Colonic mucosa (tissue), 4 donors: ENCODE measurements around the gene ZBTB17. TPM values are rescaled to one million over a fixed set of nuclear protein-coding genes. Genes with fewer than 3 reads are reported as not detected.
"Not testable (repeated sequence)": the region's sequence is repeated elsewhere in the genome, so short reads cannot be mapped to it uniquely, and the experiment has no call there.

Experiments used
- DNase-seq: peaks from one replicate; pipeline ENCODE4 v3.0.0-alpha.2; 2020
- H3K27ac ChIP-seq: fragments of 200-600 bp; one replicate; pipeline ENCODE4 v1.8.0; 2021
- H3K27me3 ChIP-seq: fragments of 200-600 bp; one replicate; pipeline ENCODE4 v1.8.0; 2021
- H3K36me3 ChIP-seq: fragments of 200-600 bp; one replicate; pipeline ENCODE4 v1.8.0; 2021
- H3K4me1 ChIP-seq: fragments of 200-600 bp; one replicate; pipeline ENCODE4 v1.8.0; 2021; ENCODE audit warnings: mild to moderate bottlenecking
- H3K4me3 ChIP-seq: fragments of 200-600 bp; one replicate; pipeline ENCODE4 v1.8.0; 2021
- H3K9ac ChIP-seq, 2 donors: one replicate each; pipeline ENCODE4 v1.7.0; 2013; ENCODE audit warnings: control low read depth in 2 of 2, low read depth in 2 of 2, low read length in 2 of 2
- H3K9me3 ChIP-seq: fragments of 200-600 bp; one replicate; pipeline ENCODE4 v1.8.0; 2021
- intact Hi-C: fragments of 100-400 bp; cut with DNase I; formaldehyde crosslinking; loops from one replicate; pipeline ENCODE4 v1.14.1; 2022
- total RNA-seq, 2 donors: library from RNA; stranded (reverse); fragmentation: NEBNext Ultra II Directional in 1 of 2; extraction: Animal tissue kit (Norgen Biotek cat#: 25700) in 1 of 2; gene quantifications; one replicate each; pipeline ENCODE4 v1.2.1, GENCODE V29; 2021
- TF ChIP-seq, protein P1 (sequence below): fragments of 200-600 bp; IDR thresholded peaks from one replicate; pipeline ENCODE4 v1.8.0; 2022; ENCODE audit warnings: antibody characterized with exemption, mild to moderate bottlenecking
- donor health status: healthy.
- donor health status: DM: no; HTN: no; CAD: no.
- donor health status: DM: no; HTN: no; CAD: no.

Gene ZBTB17
- total RNA-seq, 2 donors from 2014 or later: 24.9 to 36.3 TPM

DNA sequence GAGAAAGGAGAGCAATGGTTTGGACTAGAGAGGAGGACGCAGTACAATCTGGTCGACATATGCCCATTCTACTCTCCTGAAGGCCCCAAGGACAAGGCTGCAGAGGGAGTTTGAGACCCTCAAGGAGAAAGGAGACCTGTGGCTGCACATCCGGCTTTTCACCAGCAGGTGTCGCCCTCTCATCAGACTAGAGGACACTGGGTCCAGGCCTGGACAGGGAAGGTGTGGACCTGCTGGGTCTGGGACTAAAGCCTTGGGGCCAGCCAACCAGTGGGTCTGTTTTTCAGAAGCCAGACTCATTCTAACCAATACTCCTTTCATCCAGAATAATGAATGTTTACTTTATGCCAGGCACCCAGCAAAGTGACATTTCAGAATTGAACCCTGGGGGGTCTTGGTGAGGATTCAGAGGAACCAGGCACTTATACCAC is 33.1 kb upstream of the ZBTB17 start:
- Histone ChIP-seq H3K27ac (no peak overlapping the region), H3K36me3 (no peaks in the 10 kb centered on the region), H3K4me1 (peaks cover 4% of the 10 kb centered on the region), H3K9ac (no peak overlapping the region), H3K27me3 (no peaks in the 10 kb centered on the region), H3K4me3 (no peak overlapping the region), H3K9me3 (no peaks in the 10 kb centered on the region)
- TF ChIP-seq, protein P1, sequence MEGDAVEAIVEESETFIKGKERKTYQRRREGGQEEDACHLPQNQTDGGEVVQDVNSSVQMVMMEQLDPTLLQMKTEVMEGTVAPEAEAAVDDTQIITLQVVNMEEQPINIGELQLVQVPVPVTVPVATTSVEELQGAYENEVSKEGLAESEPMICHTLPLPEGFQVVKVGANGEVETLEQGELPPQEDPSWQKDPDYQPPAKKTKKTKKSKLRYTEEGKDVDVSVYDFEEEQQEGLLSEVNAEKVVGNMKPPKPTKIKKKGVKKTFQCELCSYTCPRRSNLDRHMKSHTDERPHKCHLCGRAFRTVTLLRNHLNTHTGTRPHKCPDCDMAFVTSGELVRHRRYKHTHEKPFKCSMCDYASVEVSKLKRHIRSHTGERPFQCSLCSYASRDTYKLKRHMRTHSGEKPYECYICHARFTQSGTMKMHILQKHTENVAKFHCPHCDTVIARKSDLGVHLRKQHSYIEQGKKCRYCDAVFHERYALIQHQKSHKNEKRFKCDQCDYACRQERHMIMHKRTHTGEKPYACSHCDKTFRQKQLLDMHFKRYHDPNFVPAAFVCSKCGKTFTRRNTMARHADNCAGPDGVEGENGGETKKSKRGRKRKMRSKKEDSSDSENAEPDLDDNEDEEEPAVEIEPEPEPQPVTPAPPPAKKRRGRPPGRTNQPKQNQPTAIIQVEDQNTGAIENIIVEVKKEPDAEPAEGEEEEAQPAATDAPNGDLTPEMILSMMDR: peak; percentile 94
- intact Hi-C loops: loop anchor here (2.0 kb wide), 2 partner anchors 24 to 48 kb away; no protein-coding TSS in a partner anchor
- peak; percentile 82 for DNase-seq

DNA sequence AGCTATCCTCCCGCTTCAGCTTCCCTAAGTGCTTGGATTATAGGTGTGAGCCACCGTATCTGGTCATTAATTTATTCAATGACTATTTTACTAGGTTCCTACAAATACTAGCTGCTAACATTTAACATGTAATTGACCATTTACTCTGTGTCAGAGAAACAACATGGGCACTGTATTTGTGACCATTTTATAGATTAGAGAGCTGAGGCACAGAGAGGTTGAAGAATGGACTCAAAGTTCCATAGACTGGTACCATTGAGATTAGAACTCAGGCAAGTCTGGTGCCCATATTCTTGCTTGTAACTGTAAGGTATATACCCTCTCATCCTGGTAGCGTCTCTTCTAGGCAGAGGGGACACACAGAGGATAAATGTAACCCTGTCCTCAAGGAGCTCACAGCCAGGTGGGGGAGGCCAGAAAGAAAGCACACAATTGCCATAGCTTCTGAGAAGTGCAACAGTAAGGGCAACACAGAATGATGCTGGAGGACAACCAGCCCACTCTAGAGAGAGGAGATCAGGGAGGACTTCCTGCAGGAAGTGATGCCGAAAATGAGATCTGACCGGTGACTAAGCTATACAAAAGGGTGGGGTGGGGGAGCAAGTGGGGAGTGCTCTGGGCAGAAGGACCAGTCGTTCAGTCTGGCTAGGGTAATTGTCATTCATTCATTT is 31.9 kb upstream of the ZBTB17 start:
- no peak for DNase-seq
- H3K27me3 ChIP-seq: no peaks in the 10 kb centered on the region
- H3K4me1 ChIP-seq: no peaks in the 10 kb centered on the region
- no peak overlapping the region for H3K9ac ChIP-seq
- H3K9me3 ChIP-seq: no peaks in the 10 kb centered on the region
- H3K36me3 ChIP-seq: no peaks in the 10 kb centered on the region
- H3K27ac ChIP-seq: no peak overlapping the region
- TF ChIP-seq, protein P1: no peak
- no peak overlapping the region for H3K4me3 ChIP-seq
- intact Hi-C loops: loop anchor here (2.0 kb wide), 2 partner anchors 25 to 49 kb away; no protein-coding TSS in a partner anchor

- intact Hi-C loops: no loop called here
- H3K4me1 ChIP-seq: no peaks in the 10 kb centered on the region
- no peaks in the 10 kb centered on the region for H3K27me3 ChIP-seq
- no peak overlapping the region for H3K9ac ChIP-seq
- H3K27ac ChIP-seq: no peak overlapping the region
- H3K9me3 ChIP-seq: no peaks in the 10 kb centered on the region
- H3K4me3 ChIP-seq: no peak overlapping the region
- no peak for DNase-seq
- TF ChIP-seq, protein P1: no peak
- H3K36me3 ChIP-seq: no peaks in the 10 kb centered on the region
Measured at GRCh38 chr1:16006552-16007485, 30.9 kb upstream of the ZBTB17 start.

GRCh38 chr1:16006010-16006409 is 30.1 kb upstream of the ZBTB17 start:
- H3K27me3 ChIP-seq: no peaks in the 10 kb centered on the region
- DNase-seq: no peak
- TF ChIP-seq, protein P1: no peak
- H3K9me3 ChIP-seq: no peaks in the 10 kb centered on the region
- no peak overlapping the region for H3K9ac ChIP-seq
- no peaks in the 10 kb centered on the region for H3K4me1 ChIP-seq
- intact Hi-C loops: no loop called here
- H3K4me3 ChIP-seq: no peak overlapping the region
- H3K27ac ChIP-seq: no peak overlapping the region
- no peaks in the 10 kb centered on the region for H3K36me3 ChIP-seq

GRCh38 chr1:16005597-16005996 is 29.7 kb upstream of the ZBTB17 start:
- Histone ChIP-seq H3K27ac (no peak overlapping the region), H3K9ac (no peak overlapping the region), H3K4me1 (no peaks in the 10 kb centered on the region), H3K27me3 (no peaks in the 10 kb centered on the region), H3K36me3 (no peaks in the 10 kb centered on the region), H3K4me3 (no peak overlapping the region), H3K9me3 (no peaks in the 10 kb centered on the region)
- no peak for DNase-seq
- intact Hi-C loops: no loop called here
- TF ChIP-seq, protein P1: no peak

DNA sequence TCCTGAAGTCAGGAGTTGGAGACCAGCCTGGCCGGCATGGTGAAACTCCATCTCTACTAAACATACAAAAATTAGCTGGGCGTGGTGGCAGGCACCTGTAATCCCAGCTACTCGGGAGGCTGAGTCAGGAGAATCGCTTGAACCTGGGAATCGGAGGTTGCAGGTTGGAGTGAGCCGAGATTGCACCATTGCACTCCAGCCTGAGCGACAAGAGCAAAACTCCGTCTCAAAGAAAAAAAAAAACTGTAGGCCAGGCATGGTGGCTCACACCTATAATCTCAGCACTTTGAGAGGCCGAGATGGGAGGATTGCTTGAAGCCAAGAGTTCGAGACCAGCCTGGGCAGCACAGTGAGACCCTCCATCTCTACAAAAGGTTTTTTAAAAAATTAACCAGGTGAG is 25.4 kb upstream of the ZBTB17 start:
- H3K4me3 ChIP-seq, intact Hi-C loops: not testable (repeated sequence)

More for the DNA sequence above, 25.4 kb upstream of the ZBTB17 start:
- H3K27ac ChIP-seq, H3K9ac ChIP-seq, DNase-seq, H3K36me3 ChIP-seq, H3K9me3 ChIP-seq, H3K27me3 ChIP-seq, H3K4me1 ChIP-seq: not testable (repeated sequence)
